Keratinocyte (primary cell): Measurements from ENCODE around the gene TMC2. TPM values are rescaled to one million over a fixed set of nuclear protein-coding genes. Genes with fewer than 3 reads are reported as not detected.
"Not testable (repeated sequence)": the region's sequence is repeated elsewhere in the genome, so short reads cannot be mapped to it uniquely, and the experiment has no call there.

Source experiments
- DNase-seq: peaks from one replicate; pipeline ENCODE4 v3.0.0-alpha.2; 2011; ENCODE audit warnings: low read depth, missing footprints, low spot score
- FAIRE-seq: peaks from 2 replicates; lab custom pipeline; 2011; peaks lifted over from hg19 to GRCh38; lab: Jason Lieb, UNC
- H2AFZ ChIP-seq: 2 replicates; pipeline ENCODE4 v1.6.0; 2012; ENCODE audit warnings: low read length, control low read depth, inconsistent platforms; ENCODE audit not compliant: control insufficient read depth
- H3K27ac ChIP-seq: 2 replicates; pipeline ENCODE4 v1.5.1; 2011; ENCODE audit warnings: low read length; ENCODE audit not compliant: control insufficient read depth, insufficient read depth
- H3K27me3 ChIP-seq: 3 replicates; pipeline ENCODE4 v1.6.0; 2011; ENCODE audit warnings: low read length; ENCODE audit not compliant: control insufficient read depth, insufficient read depth; ENCODE audit errors: extremely low read depth
- H3K36me3 ChIP-seq, 2 experiments: 2 replicates in 1 of 2; 3 replicates in 1 of 2; pipeline ENCODE4 v1.5.1; 2011; ENCODE audit warnings: low read length in 2 of 2, mild to moderate bottlenecking in 1 of 2; ENCODE audit not compliant: control insufficient read depth in 2 of 2, insufficient read depth in 2 of 2; ENCODE audit errors: extremely low read depth in 1 of 2
- H3K4me1 ChIP-seq: 3 replicates; pipeline ENCODE4 v1.5.1; 2011; ENCODE audit warnings: low read length; ENCODE audit not compliant: control insufficient read depth, insufficient read depth; ENCODE audit errors: extremely low read depth
- H3K4me2 ChIP-seq: 3 replicates; pipeline ENCODE4 v1.6.0; 2011; ENCODE audit warnings: low read depth, low read length; ENCODE audit not compliant: control insufficient read depth, insufficient read depth; ENCODE audit errors: extremely low read depth
- H3K4me3 ChIP-seq, 3 experiments: fragments of 200-600 bp in 1 of 3; sonication (generic) in 1 of 3; 2 replicates in 2 of 3; 3 replicates in 1 of 3; pipeline ENCODE4 v1.5.1; 2011 to 2016; ENCODE audit warnings: low read length in 3 of 3, mild to moderate bottlenecking in 3 of 3, control low read depth in 2 of 3, inconsistent platforms in 1 of 3, low read depth in 1 of 3, mixed read lengths in 1 of 3, mixed run types in 1 of 3, moderate library complexity in 1 of 3; ENCODE audit not compliant: control insufficient read depth in 2 of 3, insufficient read depth in 2 of 3; ENCODE audit errors: extremely low read depth in 1 of 3
- H3K79me2 ChIP-seq: 2 replicates; pipeline ENCODE4 v1.6.0; 2012; ENCODE audit warnings: low read length; ENCODE audit not compliant: control insufficient read depth, insufficient read depth
- H3K9ac ChIP-seq: 3 replicates; pipeline ENCODE4 v1.6.0; 2011; ENCODE audit warnings: low read length; ENCODE audit not compliant: control insufficient read depth, insufficient read depth; ENCODE audit errors: extremely low read depth
- H3K9me1 ChIP-seq: 3 replicates; pipeline ENCODE4 v1.6.0; 2011; ENCODE audit warnings: low read length; ENCODE audit not compliant: control insufficient read depth, insufficient read depth; ENCODE audit errors: extremely low read depth
- H3K9me3 ChIP-seq: 2 replicates; pipeline ENCODE4 v1.5.1; 2012; ENCODE audit warnings: low read depth, low read length; ENCODE audit not compliant: control insufficient read depth
- H4K20me1 ChIP-seq: 3 replicates; pipeline ENCODE4 v1.6.0; 2011; ENCODE audit warnings: low read length; ENCODE audit not compliant: control insufficient read depth, insufficient read depth; ENCODE audit errors: extremely low read depth
- CTCF ChIP-seq, 3 experiments: IDR thresholded peaks in 1 of 3; conservative IDR thresholded peaks in 1 of 3; optimal IDR thresholded peaks in 1 of 3; 2 replicates in 2 of 3; 3 replicates in 1 of 3; pipeline versions ENCODE3 to v1.5.1; 2011; ENCODE audit warnings: low read length in 3 of 3, mild to moderate bottlenecking in 3 of 3, moderate library complexity in 2 of 3, control low read depth in 1 of 3, inconsistent platforms in 1 of 3; ENCODE audit not compliant: insufficient read depth in 2 of 3; ENCODE audit errors: extremely low read depth in 1 of 3
- EZH2 ChIP-seq: IDR thresholded peaks from one replicate; pipeline ENCODE4 v1.6.1; 2012; ENCODE audit warnings: inconsistent platforms, mild to moderate bottlenecking, low read length, moderate library complexity
- dilution Hi-C: fragments of 300-500 bp; cut with MboI; formaldehyde crosslinking; loops from one replicate; pipeline ENCODE4 v1.7.0; 2020; ENCODE audit warnings: low sequenced_read_pairs; ENCODE audit not compliant: extremely low pct_ligation_motif_present
- polyA plus RNA-seq, 5 experiments: library from polyadenylated mRNA; depleted of rRNA in 3 of 5; stranded (reverse) in 3 of 5; stranded (forward) in 1 of 5; unstranded in 1 of 5; fragments of >200 nt; gene quantifications; 1 replicate in 1 of 5; 2 replicates in 3 of 5; 3 replicates in 1 of 5; pipeline versions ENCODE4 v1.2.1 to v1.2.3, GENCODE V29; 2011 to 2012; ENCODE audit warnings: missing spikeins in 2 of 5, low read depth in 1 of 5, low replicate concordance in 1 of 5

TMC2 gene
- polyA plus RNA-seq, 1 donor (not counting 4 experiments of a cell fraction or from before 2014, with no cell fraction given) = not detected

GRCh38 chr20:2521369-2522305, 14.7 kb upstream of the TMC2 start:
- Histone ChIP-seq H3K27ac (no peak overlapping the region), H2AFZ (no peak overlapping the region), H3K9ac (no peak overlapping the region), H3K4me1 (no peaks in the 10 kb centered on the region), H3K9me1 (no peaks in the 10 kb centered on the region), H4K20me1 (no peaks in the 10 kb centered on the region), H3K36me3 (no peaks in the 10 kb centered on the region), H3K4me2 (no peak overlapping the region), H3K79me2 (no peaks in the 10 kb centered on the region), H3K27me3 (peaks cover under 1% of the 10 kb centered on the region), H3K9me3 (no peaks in the 10 kb centered on the region), H3K4me3 (no peak overlapping the region)
- no peak for DNase-seq
- dilution Hi-C loops = no loop called here
- TF ChIP-seq CTCF (optimal IDR thresholded peaks at IDR 0.05 in 1 of 3, IDR thresholded peaks at IDR 0.05 in 1 of 3, conservative IDR thresholded peaks at IDR 0.05 in 1 of 3; ENCODE audit: extremely low read depth in 1 of 3, insufficient read depth in 2 of 3, low read length in 3 of 3) (peak; percentile 79 to 95 (median 91)), EZH2 (no peak)
- peak; percentile 34 for FAIRE-seq

DNA sequence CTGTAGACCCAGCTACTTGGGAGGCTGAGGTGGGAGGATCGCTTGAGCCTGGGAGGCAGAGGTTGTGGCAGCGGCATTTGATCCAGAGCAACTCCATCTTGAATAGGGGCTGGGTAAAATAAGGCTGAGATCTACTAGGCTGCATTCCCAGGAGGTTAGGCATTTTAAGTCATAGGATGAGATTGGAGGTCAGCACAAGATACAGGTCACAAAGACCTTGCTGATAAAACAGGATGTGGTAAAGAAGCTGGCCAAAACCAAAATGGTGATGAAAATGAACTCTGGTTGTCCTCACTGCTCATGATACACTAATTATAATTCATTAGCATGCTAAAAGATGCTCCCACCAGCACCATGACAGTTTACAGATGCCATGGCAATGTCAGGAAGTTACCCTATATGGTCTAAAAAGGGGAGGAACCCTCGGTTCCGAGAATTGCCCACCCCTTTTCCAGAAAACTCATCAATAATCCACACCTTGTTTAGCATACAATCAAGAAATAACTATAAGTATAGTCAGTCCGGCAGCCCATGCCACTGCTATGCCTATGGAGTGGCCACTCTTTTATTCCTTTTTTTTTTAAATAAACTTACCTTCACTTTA, 13.4 kb upstream of the TMC2 start:
- H3K27ac ChIP-seq, H2AFZ ChIP-seq, H3K36me3 ChIP-seq, H3K4me1 ChIP-seq, H3K9ac ChIP-seq, H3K9me3 ChIP-seq, dilution Hi-C loops, H3K79me2 ChIP-seq, H3K4me3 ChIP-seq, H3K9me1 ChIP-seq, FAIRE-seq, H3K4me2 ChIP-seq, H4K20me1 ChIP-seq, DNase-seq: not testable (repeated sequence)
- peaks cover 11% of the 10 kb centered on the region for H3K27me3 ChIP-seq
